GM21619 (cell line): ENCODE data around the gene NHERF2.

Experiments used
- ATAC-seq: cut with Tn5 transposase; IDR thresholded peaks from one replicate; pipeline ENCODE4 v1.9.1; 2021; ENCODE audit not compliant: unreplicated experiment

Gene NHERF2

DNA sequence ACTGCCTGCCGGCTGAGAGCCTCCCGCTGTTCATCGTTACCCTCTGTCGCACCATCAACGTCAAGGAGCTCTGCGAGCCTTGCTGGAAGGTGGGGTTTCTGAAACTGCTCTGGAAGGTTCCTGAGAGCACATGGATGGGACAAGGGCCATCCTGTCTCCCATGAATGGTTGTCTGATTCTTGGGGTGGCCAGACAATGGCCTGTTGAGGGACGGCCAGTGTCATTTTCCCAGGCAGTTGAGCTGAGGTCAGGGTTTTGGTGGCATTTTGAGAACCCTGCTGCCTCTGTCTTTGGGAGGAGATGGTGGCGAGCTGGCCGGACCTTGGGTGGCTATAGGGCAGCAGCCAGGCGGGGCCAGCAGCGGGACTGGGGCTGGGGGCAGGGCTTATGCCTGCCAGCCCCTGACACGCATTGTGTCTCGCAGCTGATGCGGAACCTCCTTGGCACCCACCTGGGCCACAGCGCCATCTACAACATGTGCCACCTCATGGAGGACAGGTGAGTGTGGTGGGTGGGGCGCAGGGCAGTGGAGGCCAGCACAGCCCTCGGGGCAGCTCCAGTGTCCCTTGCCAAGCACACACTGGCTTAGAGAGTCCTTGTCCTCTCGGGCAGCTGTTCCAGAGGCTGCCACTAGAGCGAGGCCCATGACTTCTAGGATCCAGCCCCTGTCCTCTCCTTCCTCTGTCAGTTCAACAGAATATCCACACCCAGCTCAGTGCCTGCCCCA, 30.1 kb downstream of the NHERF2 start:
- ATAC-seq = no peak

DNA sequence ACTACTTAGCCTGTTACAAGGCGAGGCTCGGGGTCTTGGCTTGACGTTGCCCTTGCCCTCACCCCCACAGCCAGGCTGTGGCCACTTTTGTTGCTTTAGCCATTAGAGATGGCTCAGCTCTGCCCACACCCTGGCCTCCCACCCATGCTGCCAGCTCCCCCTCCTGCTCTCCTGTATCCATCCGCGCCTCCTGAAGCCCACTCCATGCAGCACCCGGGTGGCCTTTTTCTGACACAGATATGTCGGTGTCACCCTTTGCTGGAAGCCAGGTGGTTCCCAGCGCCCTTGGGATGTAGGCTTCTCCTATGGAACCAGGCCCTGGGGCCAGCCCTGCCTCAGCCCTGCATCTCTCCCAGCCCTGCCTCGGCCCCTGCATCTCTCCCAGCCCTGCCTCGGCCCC, 30.7 kb downstream of the NHERF2 start:
- ATAC-seq = no peak

DNA sequence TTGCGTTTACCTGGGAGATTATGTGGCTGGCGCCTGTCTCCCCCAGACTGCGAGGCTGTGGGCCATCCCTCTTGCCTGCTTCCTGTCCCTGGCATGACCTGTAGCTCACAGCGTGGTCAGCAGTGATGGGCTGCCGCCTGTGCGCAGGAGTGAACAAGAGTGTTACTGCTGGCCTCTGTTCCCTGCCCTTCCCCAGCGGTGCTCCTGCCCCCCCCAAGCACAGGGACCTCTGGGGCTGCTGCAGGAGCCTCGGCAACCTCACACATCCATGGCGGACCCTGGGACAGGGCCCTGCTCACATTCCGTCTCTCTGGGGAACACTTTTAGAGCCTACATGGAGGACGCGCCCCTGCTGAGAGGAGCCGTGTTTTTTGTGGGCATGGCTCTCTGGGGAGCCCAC, 31.7 kb downstream of the NHERF2 start:
- no peak for ATAC-seq

DNA sequence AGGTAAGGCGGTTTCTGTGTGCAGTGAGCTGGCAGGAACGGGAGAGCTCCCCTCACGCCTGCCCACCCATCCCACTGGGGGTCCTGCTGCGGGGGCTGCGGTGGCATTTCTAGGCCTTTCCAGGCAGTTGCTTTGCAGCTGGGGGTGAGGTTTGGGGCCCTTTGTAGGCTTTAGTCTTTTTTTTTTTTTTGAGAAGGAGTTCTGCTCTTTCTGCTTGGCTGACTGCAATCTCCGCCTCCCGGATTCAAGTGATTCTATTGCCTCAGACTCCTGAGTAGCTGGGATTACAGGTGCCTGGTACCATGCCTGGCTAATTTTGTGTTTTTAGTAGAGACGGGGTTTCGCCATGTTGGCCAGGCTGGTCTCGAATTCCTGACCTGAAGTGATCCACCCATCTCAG, 32.2 kb downstream of the NHERF2 start:
- no peak for ATAC-seq

DNA sequence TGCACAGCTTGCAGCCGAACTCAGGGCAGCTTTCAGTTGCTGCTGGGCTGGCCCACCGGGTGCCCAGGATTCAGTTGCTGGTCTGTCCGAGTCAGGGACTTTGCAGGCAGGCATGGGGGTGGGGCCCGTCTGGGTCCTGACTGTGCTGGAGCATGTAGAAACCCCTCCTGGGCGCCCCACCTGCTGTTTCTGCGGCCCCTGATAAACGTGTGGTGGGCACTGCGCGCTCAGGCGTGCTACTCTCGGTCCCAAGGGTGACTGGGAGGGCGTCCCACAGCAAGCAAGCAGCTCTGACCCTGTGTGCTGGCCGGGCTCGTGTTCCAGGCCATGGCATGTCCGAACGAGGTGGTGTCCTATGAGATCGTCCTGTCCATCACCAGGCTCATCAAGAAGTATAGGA, 33.6 kb downstream of the NHERF2 start:
- no peak for ATAC-seq

DNA sequence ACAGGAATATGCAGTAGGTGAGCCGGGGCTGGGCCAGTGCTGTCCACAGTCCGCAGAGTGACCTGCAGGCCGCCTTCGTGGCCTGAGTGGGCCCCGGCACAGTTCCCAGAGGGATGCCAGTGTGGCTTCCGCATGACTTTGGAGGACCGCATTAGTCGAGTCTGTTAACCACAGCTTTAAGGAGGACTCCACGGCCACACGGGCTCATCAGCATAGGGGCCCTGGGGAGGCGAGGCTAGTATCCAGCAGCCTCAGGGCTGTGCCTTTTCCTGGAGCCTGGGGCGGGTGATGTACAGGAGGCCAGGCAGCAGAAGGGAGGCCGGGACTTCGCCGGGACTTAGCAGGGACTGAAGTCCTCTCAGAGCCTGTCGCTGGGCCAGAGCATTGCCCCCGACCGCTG, 34.3 kb downstream of the NHERF2 start:
- ATAC-seq = no peak

DNA sequence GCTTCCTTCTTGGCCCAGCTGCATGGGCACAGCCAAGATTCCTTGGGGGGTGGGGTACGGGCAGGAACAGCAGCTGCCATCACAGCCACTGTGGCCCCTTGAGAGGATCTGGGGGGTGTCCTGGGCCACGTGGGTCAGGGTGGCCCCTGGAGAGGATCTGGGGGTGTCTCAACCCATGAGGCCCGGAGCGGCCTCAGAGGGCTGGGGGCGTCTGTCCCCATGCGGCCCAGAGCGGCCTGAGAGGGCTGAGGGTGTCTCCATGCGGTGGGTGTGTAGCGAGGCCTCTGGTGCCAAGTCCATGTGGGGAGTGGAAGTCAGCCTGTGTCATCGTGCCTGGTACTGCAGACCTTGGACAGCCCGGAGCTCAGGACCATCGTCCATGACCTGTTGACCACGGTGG, 34.8 kb downstream of the NHERF2 start:
- ATAC-seq = no peak

DNA sequence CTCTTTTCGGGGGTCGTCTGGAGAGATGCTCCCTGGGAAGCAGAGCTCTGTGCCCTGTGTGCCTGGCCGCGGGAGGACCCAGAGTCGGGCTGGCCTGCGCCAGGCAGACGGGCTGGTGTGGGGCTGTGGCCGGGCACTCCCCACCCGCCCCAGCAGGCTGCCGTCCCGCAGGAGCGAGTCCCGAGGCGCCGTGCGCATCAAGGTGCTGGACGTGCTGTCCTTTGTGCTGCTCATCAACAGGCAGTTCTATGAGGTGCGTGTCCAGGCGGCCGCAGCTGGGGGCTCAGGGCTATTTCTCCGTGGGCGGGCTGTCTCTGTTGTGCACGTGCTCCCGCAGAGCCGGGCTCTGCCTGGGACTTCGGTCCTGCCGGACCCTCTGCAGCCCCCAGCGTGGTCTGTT, 36.1 kb downstream of the NHERF2 start:
- no peak for ATAC-seq

DNA sequence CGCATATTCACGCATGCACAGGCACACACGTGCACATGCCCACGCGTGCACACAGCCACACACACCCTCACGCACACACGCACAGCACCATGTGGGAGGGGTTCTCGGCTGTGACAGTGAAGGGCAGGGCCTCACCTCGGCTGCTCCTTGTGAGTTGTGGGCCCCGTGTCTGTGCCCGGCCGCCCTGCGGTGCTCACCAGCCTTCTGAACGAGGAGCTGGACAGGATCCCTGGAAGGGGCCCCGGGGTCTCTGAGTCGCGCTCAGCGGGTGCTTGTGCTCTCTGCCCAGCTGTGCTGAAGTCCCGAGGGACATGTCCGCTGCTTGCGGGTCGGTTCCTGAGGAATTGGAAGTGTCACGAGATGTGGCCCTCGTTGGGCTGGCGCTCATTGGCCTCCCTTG, 37.2 kb downstream of the NHERF2 start:
- no peak for ATAC-seq

DNA sequence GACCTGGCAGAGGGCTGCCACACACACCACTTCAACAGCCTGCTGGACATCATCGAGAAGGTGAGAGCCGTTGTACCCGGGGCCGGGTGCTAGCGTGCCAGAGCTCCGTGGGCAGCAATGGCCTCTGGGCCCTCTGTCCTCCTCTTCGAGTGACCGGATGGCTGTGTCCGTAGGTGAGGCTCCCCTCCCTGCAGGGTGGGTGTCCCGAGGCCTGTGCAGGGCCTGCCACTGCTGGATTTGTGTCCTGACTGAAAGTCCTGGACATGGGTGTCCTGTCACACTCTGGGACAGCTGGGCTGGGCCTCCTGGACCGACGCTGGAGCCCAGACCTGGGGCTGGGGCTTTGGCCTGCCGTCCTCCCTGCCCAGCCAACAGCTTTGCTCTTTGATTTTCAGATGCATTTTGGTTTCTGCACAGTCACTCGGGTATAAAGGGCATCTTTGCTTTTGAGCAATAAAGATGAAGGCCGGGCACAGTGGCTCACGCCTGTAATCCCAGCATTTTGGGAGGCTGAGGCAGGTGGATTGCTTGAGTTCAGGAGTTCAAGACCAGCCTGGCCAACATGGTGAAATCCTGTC, 37.8 kb downstream of the NHERF2 start:
- no peak for ATAC-seq

DNA sequence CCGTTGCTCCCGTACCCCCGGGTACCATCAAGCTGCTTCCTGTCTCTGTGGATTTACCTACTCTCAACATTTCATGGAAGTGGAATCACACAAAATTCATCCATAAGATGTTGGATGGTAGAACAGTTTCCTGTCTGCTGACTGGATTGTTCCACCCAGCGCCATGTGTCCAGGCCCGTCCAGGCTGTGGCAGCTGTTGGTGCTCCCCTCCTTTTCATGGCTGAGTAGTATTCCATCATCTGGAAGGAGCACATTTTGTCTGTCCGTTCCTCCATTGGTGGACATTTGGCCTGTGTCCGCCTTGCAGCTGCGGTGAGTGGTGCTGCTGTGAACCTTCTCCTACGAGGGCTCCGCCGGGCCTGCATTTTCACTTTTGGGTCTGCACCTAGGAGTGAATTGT, 39.4 kb downstream of the NHERF2 start:
- ATAC-seq = no peak

DNA sequence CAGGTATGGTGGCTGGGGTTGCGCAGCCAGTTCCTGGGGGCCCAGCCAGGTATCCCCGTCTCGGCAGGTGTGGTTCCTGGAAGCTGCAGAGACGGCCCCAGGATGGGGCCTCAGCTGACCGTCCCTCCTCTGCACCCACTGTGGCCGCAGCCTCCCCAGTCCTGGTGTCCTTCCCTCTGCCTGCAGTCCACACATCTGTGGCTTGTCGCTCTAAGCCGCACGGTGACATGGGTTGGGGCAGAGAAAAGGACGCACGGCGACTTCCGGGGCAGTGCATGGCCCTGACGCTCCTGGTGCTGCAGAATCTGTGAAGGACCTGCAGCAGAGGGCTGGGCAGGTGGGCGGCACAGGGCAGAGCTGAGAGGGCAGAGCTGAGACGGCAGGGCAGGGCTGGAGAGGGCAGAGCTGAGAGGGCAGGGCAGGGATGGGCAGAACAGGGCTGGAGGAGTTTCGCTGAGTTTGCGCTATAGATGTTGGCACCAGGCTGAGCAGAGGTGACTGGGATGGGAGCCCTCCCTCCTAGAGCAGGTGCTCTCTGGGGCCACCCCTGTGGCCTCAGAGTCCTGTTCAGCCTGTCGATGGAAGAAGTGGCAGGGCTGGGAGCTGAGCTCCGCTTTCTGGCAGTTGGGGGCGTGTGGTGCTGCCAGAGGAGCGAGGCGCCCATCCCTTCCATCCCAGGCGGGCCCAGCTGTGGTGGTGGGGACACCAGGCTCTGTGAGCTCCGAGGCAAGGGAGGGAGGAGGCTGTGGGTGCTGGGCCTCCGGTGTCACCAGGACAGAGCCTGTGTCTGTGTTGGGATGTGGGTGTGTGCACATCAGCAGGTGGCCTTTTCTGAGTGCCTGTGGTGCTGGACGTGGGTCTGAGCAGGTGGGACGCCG, 44.1 kb downstream of the NHERF2 start:
- ATAC-seq = no peak

DNA sequence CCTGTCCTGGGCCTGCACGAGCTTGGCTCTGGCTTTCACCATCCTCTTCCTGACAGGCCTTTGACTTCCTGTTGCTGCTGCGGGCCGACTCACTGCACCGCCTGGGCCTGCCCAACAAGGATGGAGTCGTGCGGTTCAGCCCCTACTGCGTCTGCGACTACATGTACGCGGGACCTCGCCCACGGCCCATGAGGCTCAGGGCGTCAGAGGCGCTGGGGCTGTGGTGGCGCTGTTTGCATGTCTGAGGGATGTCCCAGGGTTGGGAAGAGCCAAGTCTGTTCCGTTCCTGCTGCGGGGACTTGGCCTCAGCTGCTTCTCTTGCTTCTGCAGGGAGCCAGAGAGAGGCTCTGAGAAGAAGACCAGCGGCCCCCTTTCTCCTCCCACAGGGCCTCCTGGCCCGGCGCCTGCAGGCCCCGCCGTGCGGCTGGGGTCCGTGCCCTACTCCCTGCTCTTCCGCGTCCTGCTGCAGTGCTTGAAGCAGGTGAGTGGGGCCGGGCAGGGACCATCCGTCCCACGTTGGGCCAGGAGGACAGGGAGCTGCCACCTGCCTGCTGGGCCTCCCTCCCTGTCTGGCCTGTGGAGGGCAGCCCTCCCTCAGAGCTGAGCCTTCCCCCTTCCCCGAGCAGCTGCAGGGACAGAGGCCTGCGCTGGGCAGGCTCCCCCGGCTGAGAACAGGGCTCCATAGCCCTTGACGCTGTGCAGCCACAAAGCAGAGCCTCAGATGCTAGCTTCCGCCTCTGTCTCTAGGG, 44.9 kb downstream of the NHERF2 start:
- ATAC-seq = no peak

DNA sequence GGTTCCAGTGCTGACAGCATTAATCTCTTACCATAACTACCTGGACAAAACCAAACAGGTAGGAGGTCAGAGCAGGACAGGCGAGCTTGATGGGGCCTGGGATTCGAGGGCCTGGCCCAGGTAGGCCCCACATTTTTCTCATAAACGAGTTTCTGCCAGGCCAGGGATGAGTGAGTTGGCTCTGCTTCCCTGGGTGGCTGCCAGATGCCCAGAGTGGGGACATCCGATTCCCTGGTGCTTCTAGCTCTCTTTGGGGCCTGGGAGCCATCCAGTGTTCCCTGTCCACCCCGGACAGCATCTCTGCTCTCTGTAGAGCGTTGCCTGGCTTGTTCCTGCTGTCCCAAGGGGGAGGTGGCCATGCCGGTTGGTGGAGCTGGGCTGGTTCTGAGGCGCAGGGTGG, 46.2 kb downstream of the NHERF2 start:
- no peak for ATAC-seq

DNA sequence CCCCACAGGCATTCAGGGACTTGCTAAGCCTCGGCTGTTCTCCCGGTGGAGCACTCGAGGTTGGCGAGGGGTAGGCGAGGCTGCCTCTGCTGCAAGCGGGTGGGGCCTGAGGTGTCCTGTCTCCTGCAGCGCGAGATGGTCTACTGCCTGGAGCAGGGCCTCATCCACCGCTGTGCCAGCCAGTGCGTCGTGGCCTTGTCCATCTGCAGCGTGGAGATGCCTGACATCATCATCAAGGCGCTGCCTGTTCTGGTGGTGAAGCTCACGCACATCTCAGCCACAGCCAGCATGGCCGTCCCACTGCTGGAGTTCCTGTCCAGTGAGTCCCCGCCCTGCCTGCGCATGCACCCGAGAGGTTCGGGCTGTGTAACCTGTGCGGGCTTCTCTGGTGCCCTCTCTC, 47.4 kb downstream of the NHERF2 start:
- ATAC-seq = no peak

DNA sequence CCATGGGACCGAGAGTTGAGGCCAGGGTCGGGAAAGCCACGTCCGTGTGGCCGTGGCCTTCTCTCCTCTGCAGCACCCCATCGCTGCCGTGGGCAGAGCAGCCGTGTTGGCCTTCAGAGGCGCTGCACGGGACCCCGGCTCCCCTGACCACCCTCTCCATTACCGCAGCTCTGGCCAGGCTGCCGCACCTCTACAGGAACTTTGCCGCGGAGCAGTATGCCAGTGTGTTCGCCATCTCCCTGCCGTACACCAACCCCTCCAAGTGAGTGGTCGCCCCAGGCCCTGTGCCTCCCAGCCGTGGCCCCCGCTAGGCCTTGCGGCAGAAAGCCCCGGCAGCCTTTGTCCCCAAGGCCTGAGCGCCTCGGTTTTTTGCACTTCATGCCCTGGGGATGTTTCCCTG, 48.9 kb downstream of the NHERF2 start:
- no peak for ATAC-seq

DNA sequence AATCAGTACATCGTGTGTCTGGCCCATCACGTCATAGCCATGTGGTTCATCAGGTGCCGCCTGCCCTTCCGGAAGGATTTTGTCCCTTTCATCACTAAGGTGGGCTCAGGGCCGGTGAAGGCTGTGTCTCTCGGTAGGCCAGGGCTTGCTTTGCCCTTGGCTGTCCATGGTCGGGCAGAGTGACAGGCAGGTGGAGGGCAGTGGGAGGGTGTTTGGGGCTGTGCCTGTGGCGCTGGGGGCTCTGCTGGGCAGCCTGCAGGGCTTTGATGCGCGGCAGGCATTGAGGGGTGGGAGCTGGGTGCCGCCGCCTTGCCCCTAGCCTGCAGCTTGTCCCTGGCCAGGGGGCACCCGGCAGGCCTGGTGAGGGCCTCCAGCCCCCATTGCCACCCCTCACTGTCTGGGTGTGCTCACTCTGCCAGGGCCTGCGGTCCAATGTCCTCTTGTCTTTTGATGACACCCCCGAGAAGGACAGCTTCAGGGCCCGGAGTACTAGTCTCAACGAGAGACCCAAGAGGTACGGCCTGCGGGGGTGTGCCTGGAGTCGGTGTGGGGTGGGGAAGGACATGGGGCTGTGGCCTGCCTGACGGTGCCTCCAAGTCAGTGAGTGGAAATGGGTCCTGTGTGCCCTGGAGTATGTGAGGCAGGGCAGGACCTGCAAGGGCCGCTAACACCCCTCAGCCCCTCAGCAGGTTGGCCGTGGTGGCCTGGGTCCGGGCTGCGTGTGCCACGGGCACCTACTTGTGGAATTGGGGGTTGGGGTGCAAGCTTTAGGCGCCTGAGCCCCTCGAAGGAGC, 49.6 kb downstream of the NHERF2 start:
- no peak for ATAC-seq

DNA sequence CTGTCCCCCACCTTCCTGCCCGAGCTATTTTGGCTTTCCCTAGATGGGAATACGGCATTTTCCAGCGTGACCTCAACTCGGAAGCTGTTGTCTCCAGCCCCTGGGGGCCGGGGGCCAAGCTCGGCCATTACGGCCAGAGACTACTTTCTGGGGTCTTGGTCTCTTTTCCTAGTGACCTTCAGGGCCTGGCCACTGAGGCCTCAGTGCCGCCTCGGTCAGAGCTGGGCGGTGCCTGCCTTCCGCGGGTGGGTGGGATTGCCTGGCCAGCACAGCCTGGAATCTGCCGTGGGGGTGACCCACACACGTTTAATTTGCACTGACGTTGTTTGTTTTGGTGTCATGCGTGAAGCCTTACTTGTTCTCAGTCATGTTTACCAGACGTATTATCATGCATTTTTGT, 50.3 kb downstream of the NHERF2 start:
- no peak for ATAC-seq

DNA sequence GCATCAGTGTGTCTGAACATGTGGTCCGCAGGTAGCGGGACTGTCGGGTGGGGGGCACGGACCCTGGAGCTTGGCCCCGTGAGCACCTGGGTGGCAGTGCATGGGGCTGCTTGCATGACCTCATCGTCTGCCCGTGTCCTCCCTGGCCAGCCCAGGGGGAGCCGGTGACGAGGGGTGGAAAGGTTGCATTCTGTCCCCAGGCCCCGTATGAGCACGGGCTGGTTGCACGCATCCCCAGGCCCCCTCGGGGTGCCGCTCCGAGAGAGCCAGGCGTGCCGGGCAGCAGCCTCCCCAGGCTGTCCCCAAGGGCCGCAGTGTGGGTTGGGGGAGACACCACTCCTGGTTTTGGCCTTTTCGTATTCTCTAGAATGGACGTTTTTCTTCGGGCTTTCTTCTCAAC, 51.0 kb downstream of the NHERF2 start:
- no peak for ATAC-seq

DNA sequence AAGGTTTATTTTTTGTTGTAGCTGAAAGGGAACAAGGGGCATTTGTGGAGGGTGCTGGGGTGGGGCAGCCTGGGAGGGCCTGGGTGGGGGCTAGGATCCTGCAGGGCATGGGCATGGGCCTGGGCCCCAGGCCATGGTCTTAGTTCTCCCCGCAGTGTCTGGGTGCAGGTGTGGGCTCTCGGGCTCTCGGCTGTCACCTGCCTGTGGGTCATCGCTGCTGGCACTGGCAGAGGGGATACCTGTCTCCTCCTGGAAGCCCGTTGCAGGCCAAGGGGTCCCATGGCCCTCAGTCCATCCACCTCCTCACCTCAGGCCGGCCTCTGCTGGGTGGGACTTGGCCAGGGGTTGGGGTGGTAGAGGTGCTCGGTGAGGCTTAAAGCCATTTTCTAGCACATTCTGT, 51.4 kb downstream of the NHERF2 start:
- no peak for ATAC-seq

DNA sequence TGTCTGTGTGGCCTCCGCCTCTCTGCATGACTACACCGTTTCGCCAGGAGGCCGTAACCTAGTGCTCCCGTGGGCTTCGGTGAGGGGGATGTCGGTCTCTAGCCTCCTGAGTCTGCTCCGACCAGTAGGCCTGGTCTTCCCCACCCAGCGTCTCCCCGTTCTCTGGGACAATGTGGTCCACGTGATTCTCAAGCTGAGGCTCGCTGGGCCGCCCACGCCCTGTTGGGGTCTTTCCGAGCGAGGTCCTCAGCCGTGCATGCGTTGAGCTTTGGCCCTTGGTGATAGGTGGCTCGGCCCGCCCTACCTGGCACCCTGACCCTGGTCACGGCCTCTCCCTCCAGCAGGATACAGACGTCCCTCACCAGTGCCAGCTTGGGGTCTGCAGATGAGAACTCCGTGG, 52.0 kb downstream of the NHERF2 start:
- no peak for ATAC-seq
